ENCODE results near the gene CCL5.

Gene CCL5

DNA sequence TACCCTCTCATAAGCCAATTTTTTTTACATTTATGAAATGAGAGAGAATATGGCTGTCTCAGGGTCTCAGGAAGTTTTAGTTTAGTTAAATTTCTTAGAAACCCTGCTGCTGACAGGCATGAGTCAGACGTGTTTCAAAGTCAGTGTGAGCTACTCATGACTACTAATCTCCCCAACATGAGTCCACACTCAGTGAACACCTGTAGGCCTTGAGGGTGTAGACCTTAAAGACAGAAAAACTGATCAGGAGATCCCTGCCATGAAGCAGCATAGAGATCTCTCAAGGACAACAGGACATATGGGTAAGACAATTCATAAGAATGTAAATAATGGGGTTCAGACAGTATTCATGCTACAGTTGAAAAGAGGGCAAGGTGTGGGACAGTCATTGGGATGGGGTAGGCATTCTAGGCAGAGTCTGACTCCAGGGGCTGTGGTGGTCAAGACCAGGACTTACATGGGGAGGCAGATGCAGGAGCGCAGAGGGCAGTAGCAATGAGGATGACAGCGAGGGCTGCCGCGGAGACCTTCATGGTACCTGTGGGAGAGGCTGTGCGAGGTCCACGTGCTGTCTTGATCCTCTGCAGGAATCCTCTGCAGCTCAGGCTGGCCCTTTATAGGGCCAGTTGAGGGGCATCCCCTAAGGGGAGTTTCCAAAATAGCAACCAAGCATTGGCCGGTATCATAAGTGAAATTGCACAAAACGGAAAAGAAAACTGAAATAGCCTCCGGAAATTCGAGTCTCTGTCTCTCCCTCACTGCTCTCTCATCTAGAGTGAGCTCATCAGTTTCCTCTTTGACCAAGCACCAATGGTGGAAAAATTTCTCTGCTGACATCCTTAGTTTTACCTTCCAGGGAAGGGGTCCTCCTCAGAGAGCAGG lies at the start of gene CCL5:
Gene CCL5 (minus strand): TSS at position 588 of the 882 bp plus-strand sequence.
- peak; percentile 92 for DNase-seq

DNA sequence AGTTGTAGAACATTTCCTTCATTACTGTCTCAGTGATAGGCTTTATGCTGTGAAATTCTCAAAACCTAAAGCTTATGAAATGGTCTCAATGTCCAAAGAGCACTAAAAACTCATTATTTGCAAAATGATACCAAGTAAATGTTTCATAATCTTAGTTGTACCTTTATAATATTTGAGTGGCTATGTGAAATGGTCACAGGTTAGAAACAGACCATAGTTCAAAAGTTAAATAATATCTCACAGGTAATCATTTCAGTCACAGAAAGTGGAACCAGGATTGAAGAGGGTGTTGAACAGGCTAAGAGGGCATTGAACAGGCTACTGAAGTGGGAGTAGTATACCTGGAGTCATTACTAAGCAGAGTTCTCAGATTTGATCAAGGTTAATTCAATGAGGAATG lies 47.6 kb upstream of the CCL5 start:
- DNase-seq: no peak

DNA sequence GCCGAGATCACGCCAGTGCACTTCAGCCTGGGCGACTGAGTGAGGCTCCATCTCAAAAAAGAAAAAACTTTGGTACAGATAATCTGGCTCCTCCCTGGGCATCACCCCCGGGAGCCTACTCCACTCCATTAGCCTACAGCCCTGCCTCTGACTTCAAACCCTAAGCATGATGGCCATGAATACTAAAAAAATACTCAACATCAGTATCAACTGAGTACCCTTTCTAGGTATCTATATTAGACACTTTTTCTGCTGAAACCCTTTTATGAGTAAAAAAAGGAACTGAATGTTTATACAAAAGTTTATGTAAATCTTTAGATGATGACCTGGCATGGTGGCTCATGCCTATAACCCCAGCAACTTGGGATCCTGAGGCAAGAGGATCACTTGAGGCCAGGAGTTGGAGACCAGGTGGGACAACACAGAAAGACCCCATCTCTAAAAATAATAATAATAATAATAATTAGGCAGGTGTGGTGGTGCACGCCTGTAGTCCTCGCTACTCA lies 43.5 kb upstream of the CCL5 start:
- DNase-seq: no peak

DNA sequence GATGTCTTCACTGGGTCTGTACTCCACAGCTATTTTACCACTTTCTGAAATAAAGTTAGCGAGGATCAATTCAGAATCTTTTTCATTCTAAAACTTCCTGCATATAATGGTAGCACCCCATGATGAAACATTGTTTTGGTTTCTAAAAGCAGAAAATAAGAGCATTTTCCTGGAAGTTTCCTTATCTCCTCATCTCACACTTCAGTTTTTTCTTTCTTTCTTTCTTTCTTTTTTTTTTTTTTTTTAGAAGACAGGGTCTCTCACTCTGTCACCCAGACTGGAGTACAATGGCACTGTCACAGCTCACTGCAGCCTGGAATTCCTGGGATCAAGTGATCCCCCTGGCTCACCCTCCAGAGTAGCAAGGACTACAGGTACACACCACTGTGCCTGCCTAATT lies 40.1 kb upstream of the CCL5 start:
- no peak for DNase-seq

DNA sequence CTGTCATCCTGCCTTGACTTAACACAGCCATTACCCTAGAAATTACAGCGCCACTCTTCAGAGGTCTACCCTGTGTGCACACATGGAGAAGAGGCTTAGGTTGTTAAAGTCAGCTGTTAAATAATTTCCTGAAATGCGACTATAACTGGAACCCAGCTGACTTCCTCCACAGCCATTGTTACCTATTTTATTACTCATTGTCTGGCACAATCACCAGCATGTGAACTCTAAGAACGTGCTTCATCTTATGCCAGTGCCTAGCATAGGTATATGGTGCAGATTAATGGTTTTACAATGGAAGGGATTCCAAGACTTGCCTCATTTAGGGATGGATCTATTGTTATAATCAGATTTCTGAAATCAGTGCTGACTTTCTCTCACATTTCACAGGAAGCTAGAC lies 38.5 kb upstream of the CCL5 start:
- DNase-seq: no peak

DNA sequence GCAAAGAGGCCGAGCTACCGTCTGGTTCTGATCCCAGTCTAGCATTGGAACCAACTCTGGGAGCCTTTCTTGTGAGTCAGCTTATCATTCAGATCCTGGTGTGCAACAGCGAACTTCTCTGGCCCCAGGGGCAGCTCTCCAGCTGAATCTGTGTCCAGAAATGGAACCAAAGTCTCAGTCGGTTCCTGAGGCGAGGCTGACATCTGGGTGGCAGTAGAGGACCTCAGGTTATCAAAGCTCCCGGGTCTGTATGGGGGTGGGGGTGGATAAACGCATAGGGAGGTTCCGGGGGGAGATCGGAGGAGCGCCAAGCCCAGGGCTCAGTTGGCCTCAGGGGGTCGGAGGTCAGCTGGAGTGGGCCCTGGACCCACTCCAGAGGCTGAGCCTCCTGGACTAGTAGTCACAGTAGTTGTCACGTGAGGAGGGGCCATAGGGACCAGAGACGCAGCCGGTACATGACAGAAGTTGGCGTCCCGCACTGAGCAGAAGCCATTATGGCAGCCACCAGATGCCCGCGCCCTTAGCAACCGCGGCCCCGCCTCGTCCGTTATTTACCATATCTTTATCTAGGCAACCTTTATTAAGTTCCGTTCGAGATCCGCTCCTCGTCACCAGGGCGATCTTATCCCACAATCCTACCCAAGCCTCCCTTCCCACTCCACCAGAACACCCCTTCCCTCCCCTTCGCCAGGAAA lies 37.5 kb upstream of the CCL5 start:
- DNase-seq: no peak

DNA sequence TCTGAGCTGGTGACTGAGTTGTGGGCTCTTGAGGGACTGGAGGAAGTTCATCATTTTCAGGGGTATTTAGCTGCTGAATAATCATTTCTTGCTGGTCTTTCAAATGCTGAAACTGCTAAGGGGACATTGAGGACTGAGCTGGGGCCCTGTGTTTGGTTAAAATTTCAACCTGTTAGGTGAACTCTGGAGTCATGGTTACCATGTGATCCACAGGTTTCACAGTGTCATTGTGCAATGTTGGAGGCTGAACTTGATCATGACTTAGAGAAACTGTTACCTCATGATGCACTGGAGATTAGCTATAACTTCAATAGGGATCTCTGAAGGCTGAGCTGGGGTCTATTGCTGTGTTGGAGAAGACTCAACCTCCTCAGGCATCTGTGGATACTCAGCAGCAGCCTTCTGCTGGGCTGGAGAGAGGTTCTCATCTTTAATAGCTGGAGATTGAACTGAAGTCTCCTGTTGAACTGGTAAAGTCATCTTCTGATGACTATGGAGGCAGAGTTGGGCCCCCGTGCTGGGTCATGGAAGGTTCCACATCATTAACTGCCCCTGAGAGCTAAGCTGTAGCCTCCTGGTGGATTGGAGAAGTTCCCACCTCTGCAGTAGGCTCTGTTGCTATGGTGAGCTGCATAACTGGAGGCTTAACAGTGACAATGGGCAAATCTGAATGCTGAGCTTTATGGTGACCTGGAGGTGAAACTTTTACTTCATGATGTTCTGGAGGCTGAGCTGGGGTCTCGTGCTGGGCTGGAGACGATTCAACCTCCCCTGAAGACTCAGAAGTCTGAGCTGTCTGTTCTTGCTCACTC lies 35.2 kb upstream of the CCL5 start:
- DNase-seq: no peak

DNA sequence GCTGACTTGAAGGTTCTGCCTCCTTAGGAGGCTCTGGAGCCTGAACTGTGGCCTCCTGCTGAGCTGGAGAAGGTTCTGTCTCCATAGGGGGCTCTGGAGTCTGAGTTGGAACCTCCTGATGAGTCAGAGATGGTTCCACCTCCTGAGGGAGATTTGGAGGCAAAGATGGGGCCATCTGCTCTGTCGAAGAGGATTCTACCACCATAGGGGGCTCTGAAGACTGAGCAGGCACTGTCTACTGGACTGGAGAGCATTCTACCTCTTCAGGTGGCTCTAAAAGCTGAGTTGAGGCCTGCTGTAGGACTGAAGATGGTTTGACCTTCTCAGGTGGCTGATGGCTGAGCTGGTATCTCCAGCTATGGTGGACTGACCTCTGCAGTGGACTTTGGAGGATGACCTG lies 34.2 kb upstream of the CCL5 start:
- no peak for DNase-seq

DNA sequence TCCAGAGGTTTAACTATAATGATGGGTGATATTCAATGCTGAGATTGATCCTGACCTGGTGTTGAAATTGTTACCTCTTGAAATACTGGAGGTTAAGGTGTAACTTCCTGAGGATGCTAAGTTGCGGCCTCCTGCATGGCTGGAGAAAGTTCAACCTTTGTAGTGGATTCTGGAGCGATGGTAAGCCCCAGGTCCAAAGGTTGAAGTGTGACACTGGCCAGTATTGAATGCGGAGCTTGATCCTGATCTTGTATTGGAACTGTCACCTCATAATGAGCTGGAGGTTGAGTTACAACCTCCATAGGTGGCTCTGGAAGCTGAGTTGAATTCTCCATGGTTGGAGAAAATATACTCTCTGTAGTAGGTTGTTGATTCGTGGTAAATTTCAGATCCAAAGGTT lies 33.4 kb upstream of the CCL5 start:
- DNase-seq: no peak

DNA sequence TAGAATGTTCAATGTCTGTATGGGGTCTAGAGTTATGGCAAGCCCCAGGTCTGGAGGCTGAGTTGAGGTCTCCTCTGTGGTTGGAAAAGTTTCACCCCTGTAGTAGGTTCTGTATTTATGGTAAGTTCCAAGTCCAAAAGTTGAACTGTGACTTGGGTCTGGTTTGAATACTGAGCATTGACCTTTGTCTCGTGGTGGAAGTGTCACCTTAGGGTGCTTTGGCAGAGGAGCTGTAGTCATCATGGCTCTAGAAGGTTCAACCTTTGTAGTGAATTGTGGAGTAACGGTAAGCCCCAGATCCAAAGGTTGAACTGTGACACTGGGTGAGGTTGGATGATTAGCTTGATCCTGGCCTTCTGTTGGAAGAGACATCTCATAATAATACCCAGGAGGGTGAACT lies 32.8 kb upstream of the CCL5 start:
- no peak for DNase-seq

DNA sequence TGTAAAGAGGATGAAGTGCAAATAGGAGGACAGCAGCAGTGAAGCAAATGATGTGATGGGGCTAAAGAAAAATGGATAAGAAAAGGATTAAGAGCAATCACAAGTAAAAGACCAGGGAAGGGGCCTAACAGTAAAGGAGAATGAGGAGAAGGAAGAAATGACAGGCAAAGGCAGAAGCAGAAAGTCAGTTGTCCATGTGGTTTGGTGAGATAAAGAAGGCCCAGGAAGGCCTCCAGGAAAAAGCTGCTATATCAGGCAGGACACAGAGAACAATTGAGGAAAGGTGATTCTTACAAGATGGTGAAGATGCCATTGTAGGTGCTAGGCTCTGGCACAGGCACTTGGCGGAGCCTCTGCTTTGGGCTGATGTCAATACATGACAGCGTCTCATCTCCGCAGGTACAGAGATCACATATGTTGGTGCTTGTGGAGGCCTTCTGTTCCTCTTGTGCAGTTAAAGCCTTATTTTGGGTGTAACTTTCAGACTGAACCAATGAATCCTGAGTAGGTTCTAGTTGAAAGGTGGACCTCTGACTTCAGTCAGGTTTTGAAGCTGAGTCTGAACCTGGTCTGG lies 32.3 kb upstream of the CCL5 start:
- no peak for DNase-seq

DNA sequence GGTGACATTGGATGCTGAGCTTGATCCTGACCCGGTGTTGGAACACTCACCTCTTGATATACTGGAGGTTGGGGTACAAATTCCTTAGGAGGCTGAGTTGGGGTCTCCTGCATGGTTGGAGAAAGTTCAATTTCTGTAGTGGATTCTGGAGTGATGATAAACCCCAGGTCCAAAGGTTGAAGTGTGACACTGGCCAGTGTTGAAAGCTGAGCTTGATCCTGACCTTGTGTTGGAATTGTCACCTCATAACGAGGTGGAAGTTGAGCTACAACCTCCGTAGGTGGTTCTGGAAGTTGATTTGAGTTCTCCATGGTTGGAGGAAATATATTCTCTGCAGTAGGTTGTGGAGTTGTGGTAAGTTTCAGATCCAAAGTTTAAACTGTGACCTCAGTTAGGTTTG lies 29.2 kb upstream of the CCL5 start:
- no peak for DNase-seq

DNA sequence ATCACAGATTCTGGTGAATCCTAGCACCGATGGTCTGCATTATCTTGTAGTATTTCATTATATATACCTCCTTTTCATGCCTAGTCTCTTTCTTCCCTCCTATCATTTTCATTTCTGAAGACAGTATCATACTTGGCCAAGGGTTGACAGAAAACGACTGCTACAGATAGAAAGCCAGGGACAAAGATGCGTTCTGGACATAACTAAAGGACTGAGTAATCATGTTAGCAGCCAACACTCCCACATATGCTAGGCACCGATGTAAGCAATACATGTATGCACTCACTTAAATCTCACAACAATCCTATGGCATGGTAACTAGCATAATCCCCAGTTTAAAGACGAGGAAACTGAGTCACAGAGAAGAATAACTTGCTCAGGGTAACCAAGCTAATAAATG lies 27.5 kb upstream of the CCL5 start:
- DNase-seq: no peak

DNA sequence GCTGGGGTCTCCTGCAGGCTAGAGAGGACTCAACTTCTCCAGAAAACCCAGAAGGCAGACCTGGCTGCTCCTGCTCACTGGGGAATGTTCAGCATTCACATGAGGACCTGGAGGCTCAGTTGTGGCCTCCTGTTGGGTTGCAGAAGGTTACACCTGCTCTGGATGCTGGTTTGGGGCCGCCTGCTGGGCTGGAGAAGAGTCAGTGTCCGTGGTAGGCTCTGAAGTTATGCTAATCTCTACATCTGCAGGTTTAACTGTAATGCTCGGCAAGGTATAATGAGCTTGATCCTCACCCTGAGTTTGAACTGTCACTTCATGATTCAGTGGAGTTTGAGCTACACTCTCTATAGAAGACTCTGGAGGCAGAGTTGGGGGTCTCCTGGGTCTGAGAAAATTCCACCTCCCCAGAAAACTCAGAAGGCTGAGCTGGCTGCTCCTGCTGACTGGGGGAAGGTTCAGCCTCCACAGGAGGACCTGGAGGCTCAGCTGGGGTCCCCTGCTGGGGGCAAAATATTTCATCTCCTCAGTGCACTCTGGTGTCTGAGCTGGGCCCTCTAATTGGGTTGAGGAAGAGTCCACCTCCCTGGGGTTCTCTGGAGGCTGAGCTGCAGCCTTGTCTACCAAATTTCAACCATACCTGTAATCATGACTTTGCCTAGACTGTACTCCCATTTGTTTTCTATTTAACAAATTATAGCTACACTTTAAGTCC lies 26.9 kb upstream of the CCL5 start:
- DNase-seq: no peak

DNA sequence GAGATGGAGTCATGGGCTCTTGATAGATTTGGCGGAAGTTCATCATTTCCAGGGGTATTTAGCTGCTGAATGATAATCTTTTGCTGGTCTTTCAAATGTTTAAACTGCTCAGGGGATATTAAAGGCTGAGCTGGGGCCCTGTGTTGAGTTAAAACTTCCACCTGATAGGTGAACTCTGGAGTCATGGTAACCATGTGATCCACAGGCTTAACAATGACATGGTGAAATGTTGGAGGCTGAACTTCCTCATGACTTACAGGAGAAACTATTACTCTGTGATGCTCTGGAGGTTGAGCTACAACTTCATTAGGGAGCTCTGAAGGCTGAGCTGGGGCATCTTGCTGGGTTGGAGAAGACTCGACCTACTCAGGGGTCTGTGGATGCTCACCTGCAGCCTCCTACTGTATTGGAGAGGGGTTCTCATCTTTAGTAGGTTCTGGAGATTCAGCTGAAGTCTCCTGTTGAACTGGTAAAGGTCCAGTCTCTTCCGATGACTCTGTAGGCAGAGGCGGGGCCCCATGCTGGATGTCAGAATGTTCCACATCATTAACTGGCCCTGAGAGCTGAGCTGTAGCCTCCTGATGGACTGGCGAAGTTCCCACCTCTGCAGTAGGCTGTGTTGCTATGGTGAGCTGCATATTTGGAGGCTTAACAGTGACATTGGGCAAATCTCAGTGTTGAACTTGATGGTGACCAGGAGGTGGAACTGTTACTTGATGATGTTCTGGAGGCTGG lies 26.2 kb upstream of the CCL5 start:
- no peak for DNase-seq

DNA sequence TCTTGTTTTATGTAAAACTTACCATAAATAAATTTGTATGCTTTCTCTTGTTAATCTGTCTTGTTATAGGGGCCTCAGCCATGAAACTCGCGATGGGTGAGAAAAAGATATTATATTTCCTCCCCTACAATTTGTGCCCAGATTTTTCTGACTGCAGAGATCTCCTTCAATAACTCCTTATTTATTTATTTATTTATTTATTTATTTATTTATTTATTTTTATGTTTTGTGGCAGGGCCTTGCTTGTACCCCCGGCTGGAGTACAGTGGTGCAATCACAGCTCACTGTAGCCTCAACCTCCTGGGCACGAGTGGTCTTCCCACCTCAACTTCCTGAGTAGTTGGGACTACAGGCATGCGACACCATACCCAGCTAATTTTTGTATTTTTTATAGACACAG lies 23.3 kb upstream of the CCL5 start:
- no peak for DNase-seq

DNA sequence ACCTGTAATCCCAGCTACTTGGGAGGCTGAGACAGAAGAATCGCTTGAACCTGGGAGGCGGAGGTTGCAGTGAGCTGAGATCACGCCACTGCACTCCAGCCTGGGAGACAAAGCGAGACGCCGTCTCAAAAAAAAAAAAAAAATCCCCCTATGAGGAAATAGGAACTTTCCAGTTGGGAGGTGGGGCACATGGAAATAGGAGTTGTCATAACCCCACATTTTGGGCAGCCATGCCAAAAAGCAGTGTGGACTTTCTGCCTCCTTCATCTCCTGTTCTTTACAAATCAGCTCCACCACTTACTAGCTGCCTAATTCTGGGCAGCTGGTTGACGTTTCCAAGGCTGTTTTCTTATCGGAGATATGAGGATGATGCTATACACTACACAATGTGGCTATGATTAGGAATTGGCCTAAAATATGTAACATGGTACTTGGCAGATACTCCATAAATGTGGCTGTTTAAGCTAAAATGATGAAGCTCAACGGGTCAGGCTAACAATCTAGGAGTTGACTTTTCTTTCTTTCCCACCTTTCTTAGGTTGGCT lies 21.5 kb upstream of the CCL5 start:
- no peak for DNase-seq

DNA sequence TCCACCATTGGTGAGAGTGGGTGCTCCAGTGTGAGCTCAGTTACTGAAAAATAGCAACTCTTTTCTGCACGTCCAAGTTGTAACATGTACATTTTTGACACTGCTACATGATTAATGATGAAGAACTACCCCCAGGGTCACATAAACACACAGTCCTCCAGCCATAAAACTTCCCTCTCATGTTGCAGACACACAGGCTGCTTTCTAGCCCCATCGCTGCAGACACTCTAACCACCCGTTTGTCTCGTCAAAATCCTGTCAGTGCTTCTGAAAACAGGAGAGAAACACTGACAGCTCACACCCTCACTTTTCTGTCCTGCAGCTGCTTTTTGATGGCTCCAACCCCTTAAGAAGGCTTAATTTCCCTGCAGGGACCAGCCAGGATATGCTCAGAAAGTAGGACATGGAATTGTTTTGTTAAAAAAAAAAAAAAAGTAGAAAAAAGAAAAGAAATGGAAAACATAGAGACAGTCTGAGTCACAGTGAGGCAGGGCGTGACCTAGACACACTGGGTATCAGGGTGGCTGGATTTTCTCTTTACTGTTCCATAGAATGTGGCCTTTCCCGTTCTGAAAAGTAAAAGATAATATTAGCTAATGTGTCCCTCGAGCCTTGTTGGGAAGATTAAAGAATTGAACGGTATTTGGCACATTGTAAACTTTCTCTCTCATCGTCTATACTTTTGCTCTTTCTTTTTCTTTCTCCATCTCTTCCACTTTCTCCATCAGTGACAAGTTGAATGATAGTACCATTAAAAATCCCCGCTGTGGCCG lies 20.7 kb upstream of the CCL5 start:
- no peak for DNase-seq

DNA sequence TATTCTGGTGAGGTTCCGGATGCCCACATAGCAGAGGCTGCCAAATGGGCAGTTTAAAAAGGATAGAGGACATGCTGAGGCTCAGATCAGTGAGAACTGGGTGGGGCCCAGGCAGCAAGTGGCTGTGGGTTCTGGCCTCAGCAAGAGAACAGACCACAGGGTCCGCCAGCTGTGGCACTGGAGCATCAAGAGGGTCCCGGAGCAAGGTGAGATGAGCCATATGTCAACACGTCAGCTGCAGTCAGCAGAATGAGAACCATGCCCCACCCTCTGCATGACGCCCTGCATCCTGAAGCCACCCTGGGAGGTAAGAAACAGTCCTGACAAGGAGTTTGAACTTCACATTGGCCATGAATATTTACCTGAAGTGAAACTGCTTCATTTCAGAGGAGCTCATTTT lies 20.1 kb upstream of the CCL5 start:
- DNase-seq: no peak

DNA sequence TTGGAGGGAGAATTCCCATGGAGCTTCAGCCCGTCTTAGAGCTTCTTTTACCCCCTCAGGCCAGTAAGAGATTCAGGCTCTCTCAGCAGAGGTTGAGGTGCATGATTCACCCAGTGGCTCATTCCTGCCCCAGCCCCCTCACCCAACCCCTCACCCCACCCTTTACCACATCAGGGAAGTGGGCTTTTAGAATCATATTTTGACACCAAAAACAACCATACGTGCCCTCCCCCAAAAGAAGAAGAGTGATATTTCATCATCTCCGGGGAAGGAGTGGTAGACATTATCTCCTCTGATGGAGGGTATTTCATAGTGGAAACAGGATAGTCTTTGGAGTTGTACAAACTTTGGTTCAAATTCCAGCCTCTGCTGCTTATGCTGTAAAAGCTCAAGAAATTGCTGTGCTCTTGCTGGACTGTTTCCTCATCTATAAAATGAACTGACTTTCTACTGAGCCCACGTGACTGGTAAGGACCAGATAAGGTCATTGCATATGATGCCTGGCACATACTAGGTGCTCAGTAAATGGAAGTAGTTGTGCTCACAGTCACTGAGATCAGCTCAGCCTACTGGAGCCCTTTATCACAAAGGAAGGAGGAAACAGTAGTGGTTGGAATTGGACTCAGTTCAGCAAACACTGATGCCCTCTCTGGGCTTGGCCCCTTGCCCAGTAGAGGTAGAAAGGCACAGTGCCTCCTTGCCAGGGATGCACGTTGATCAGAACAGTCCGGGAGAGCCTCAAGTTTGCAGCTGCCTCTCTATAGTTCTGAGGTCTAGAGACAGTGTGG lies 18.3 kb upstream of the CCL5 start:
- DNase-seq: peak; percentile 72

All from activated CD4-positive, alpha-beta T cell treated with anti-CD3 and anti-CD28 coated beads, Interleukin-2, amount 50 U/mL, for 16 hours (primary cell).